ENCODE results near the gene MYNN.

The MYNN gene

DNA sequence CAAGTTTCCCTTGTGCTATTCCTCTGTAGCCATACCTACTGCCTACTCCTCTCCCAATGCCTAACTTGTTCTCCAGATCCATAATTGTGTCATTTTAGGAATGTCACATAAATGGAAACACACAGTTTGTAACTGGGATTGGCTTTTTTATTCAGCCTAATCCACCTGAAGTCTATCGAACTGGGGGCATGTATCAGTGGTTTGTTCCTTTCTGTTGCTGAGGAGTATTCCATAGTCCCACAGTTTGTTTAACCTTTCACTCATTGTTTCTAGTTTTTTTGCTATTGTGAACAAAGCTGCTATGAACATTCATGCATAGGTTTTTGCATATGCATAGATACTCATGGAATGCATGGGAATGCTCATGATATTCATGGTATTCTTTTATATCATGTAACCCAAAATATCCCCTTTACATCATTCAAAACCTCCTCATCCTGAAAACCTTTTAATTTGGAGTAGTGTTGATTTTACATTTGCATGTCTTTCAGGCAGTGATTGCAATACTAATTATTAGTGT is 65.4 kb downstream of the MYNN start:
- Mint-ChIP-seq H3K27me3 (peaks cover 4% of the 10 kb centered on the region), H3K9me3 (no peaks in the 10 kb centered on the region), H3K27ac (no peak overlapping the region), H3K4me3 (no peak overlapping the region), H3K4me1 (no peaks in the 10 kb centered on the region), H3K36me3 (no peaks in the 10 kb centered on the region)

Measured in activated naive CD4-positive, alpha-beta T cell treated with anti-CD3 and anti-CD28 coated beads, Interleukin-2, amount 50 U/mL, for 24 hours (primary cell).